ENCODE results near the gene EYA2. TPM values are rescaled to one million over a fixed set of nuclear protein-coding genes. Genes with fewer than 3 reads are reported as not detected.

The EYA2 gene
- polyA plus RNA-seq, 3 donors, result 0.04 to 0.16 TPM; not detected in 1

DNA sequence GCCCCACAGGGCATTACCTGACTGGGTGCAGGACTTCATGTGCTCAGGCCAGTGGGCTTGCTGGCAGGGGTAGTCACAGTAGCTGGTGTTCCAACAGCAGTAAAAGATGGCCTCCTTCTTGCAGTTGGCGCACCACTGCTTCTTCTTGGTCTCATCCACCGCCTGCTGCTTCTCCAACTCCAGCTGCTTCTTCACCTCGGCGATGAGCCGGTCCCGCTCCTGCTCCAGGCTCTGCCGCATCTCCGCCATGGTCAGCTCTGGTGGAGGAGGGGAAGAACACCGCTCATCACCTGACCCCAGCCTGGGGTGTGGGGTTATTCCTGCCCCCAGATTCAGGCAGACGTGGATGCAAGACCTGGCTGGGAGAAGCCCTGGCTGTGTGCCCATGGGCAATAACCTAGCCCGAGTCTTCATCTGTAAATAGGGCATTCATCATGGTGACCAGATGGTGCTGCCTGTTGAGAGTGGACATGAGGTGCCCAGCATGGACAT lies 329.7 kb downstream of the EYA2 start:
- H4K20me1 ChIP-seq (ENCODE audit: insufficient read depth, low read length), result no peaks in the 10 kb centered on the region
- H3K36me3 Mint-ChIP-seq, result peaks cover 77 to 92% of the 10 kb centered on the region in 2 donors
- H3K4me3 ChIP-seq (replicated peaks in 1 of 3; ENCODE audit: low read depth in 2 of 3, low read length in 3 of 3), result no peak overlapping the region
- no peak overlapping the region for H3K4me3 Mint-ChIP-seq
- H3K4me2 ChIP-seq (replicated peaks; ENCODE audit: extremely low read depth, low read length, poor library complexity, severe bottlenecking), result no peak overlapping the region
- TF ChIP-seq, protein P1, sequence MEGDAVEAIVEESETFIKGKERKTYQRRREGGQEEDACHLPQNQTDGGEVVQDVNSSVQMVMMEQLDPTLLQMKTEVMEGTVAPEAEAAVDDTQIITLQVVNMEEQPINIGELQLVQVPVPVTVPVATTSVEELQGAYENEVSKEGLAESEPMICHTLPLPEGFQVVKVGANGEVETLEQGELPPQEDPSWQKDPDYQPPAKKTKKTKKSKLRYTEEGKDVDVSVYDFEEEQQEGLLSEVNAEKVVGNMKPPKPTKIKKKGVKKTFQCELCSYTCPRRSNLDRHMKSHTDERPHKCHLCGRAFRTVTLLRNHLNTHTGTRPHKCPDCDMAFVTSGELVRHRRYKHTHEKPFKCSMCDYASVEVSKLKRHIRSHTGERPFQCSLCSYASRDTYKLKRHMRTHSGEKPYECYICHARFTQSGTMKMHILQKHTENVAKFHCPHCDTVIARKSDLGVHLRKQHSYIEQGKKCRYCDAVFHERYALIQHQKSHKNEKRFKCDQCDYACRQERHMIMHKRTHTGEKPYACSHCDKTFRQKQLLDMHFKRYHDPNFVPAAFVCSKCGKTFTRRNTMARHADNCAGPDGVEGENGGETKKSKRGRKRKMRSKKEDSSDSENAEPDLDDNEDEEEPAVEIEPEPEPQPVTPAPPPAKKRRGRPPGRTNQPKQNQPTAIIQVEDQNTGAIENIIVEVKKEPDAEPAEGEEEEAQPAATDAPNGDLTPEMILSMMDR (IDR thresholded peaks at IDR 0.05), result no peak
- no peaks in the 10 kb centered on the region for H3K27me3 Mint-ChIP-seq (ENCODE audit: low read depth in 3 of 3)
- DNase-seq, result no peak
- no peaks in the 10 kb centered on the region for H3K4me1 ChIP-seq (ENCODE audit: control insufficient read depth in 1 of 2, insufficient read depth in 2 of 2, low read length in 2 of 2)
- WGBS (ENCODE audit: insufficient coverage), result 100% methylated on average over 6 of the region's 11 CpGs
- H3K79me2 ChIP-seq (ENCODE audit: insufficient read depth, low read length), result no peaks in the 10 kb centered on the region
- peak overlapping the region in 3 of 7 donors; percentile 58 to 83 (median 73) for H3K27ac Mint-ChIP-seq
- peaks cover 83 to 96% of the 10 kb centered on the region in 2 donors for H3K36me3 ChIP-seq (replicated peaks in 1 of 2; ENCODE audit: control insufficient read depth in 1 of 2, insufficient read depth in 2 of 2, low read length in 2 of 2)
- H3K4me1 Mint-ChIP-seq, result no peaks in the 10 kb centered on the region
- H3K9ac ChIP-seq (ENCODE audit: insufficient read depth, low read length, poor library complexity, severe bottlenecking), result no peak overlapping the region
- no peaks in the 10 kb centered on the region for H3K9me3 ChIP-seq (replicated peaks in 1 of 2; ENCODE audit: control insufficient read depth in 1 of 2, insufficient read depth in 1 of 2, low read length in 2 of 2)
- H3K9me3 Mint-ChIP-seq, result no peaks in the 10 kb centered on the region
- H3K27ac ChIP-seq (ENCODE audit: low read depth in 1 of 2, low read length in 2 of 2), result no peak overlapping the region
- H2AFZ ChIP-seq (ENCODE audit: insufficient read depth, low read depth, low read length, poor library complexity, severe bottlenecking), result no peak overlapping the region
- no peaks in the 10 kb centered on the region for H3K27me3 ChIP-seq (ENCODE audit: control insufficient read depth in 2 of 2, insufficient read depth in 2 of 2, low read length in 2 of 2)
- intact Hi-C loops (cut with micrococcal nuclease), result no loop called here

DNA sequence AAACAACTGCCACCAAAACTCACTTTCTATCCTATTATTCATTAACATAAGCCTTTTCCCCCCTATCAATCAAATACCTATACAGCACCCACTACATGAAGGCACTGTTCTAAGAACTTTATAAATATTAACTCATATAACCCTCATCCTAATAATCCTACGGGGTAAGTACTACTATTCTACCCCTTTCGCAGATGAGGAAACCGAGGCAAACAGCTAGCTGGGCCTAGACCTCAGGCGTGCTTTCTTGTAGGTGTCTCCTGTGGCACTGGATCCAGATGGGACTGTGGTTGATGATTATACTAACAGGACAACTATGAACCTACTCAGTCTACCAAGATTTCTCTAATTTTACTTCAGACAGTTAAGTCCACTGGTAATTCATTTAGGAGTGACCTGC lies 330.2 kb downstream of the EYA2 start:
- Histone ChIP-seq H3K36me3 (replicated peaks in 1 of 2; ENCODE audit: control insufficient read depth in 1 of 2, insufficient read depth in 2 of 2, low read length in 2 of 2) (peaks cover 85 to 96% of the 10 kb centered on the region in 2 donors), H3K4me3 (replicated peaks in 1 of 3; ENCODE audit: low read depth in 2 of 3, low read length in 3 of 3) (no peak overlapping the region), H3K4me1 (ENCODE audit: control insufficient read depth in 1 of 2, insufficient read depth in 2 of 2, low read length in 2 of 2) (no peaks in the 10 kb centered on the region), H3K9ac (ENCODE audit: insufficient read depth, low read length, poor library complexity, severe bottlenecking) (no peak overlapping the region), H3K27me3 (ENCODE audit: control insufficient read depth in 2 of 2, insufficient read depth in 2 of 2, low read length in 2 of 2) (no peaks in the 10 kb centered on the region), H3K9me3 (replicated peaks in 1 of 2; ENCODE audit: control insufficient read depth in 1 of 2, insufficient read depth in 1 of 2, low read length in 2 of 2) (no peaks in the 10 kb centered on the region), H4K20me1 (ENCODE audit: insufficient read depth, low read length) (no peaks in the 10 kb centered on the region), H2AFZ (ENCODE audit: insufficient read depth, low read depth, low read length, poor library complexity, severe bottlenecking) (no peak overlapping the region), H3K27ac (ENCODE audit: low read depth in 1 of 2, low read length in 2 of 2) (no peak overlapping the region), H3K4me2 (replicated peaks; ENCODE audit: extremely low read depth, low read length, poor library complexity, severe bottlenecking) (no peak overlapping the region), H3K79me2 (ENCODE audit: insufficient read depth, low read length) (no peaks in the 10 kb centered on the region)
- Mint-ChIP-seq H3K27me3 (ENCODE audit: low read depth in 3 of 3) (no peaks in the 10 kb centered on the region), H3K36me3 (peaks cover 77 to 92% of the 10 kb centered on the region in 2 donors), H3K4me3 (no peak overlapping the region), H3K27ac (peak overlapping the region in 1 of 7 donors; percentile 83), H3K4me1 (no peaks in the 10 kb centered on the region), H3K9me3 (no peaks in the 10 kb centered on the region)
- DNase-seq, result no peak
- TF ChIP-seq, protein P1 (IDR thresholded peaks at IDR 0.05), result no peak
- WGBS (ENCODE audit: insufficient coverage), result no CpG with 5 or more reads among the region's 4 CpGs
- intact Hi-C loops (cut with micrococcal nuclease), result no loop called here

All from CD14-positive monocyte (primary cell).